OCI-M2 (cell line): ENCODE results near the gene LAMA2.
"Not testable (repeated sequence)": the region's sequence is repeated elsewhere in the genome, so short reads cannot be mapped to it uniquely, and the experiment has no call there.

Experiments
- DNase-seq: peaks from one replicate; lab custom pipeline; 2025; ENCODE audit not compliant: unreplicated experiment; lab: John Stamatoyannopoulos, UW

The LAMA2 gene

GRCh38 chr6:129114636-129115391 is 231.9 kb downstream of the LAMA2 start:
- DNase-seq, result no peak

- DNase-seq, result no peak
Observed at GRCh38 chr6:129115471-129115870, 232.5 kb downstream of the LAMA2 start.

GRCh38 chr6:129117355-129117754 is 234.4 kb downstream of the LAMA2 start:
- no peak for DNase-seq

GRCh38 chr6:129120856-129121638 is 238.1 kb downstream of the LAMA2 start:
- no peak for DNase-seq

GRCh38 chr6:129124347-129124746 is 241.4 kb downstream of the LAMA2 start:
- no peak for DNase-seq

GRCh38 chr6:129130106-129130505 is 247.2 kb downstream of the LAMA2 start:
- DNase-seq, result no peak

GRCh38 chr6:129130959-129131681 is 248.2 kb downstream of the LAMA2 start:
- DNase-seq, result no peak

- DNase-seq, result no peak
Observed at GRCh38 chr6:129133770-129134192, 250.8 kb downstream of the LAMA2 start.

GRCh38 chr6:129134535-129134934 is 251.6 kb downstream of the LAMA2 start:
- no peak for DNase-seq

- no peak for DNase-seq
Observed at GRCh38 chr6:129135451-129135850, 252.5 kb downstream of the LAMA2 start.

GRCh38 chr6:129136751-129137150 is 253.8 kb downstream of the LAMA2 start:
- no peak for DNase-seq

- DNase-seq, result no peak
Observed at GRCh38 chr6:129138739-129139405, 255.9 kb downstream of the LAMA2 start.

- DNase-seq, result no peak
Observed at GRCh38 chr6:129140526-129140925, 257.6 kb downstream of the LAMA2 start.

GRCh38 chr6:129141499-129141898 is 258.6 kb downstream of the LAMA2 start:
- DNase-seq, result no peak

GRCh38 chr6:129146902-129147301 is 264.0 kb downstream of the LAMA2 start:
- DNase-seq, result no peak

- no peak for DNase-seq
Observed at GRCh38 chr6:129150507-129150906, 267.6 kb downstream of the LAMA2 start.

GRCh38 chr6:129153257-129153656 is 270.3 kb downstream of the LAMA2 start:
- DNase-seq, result no peak

GRCh38 chr6:129159242-129159641 is 276.3 kb downstream of the LAMA2 start:
- DNase-seq, result not testable (repeated sequence)

GRCh38 chr6:129162605-129163004 is 279.7 kb downstream of the LAMA2 start:
- DNase-seq, result no peak

- no peak for DNase-seq
Observed at GRCh38 chr6:129163551-129163950, 280.6 kb downstream of the LAMA2 start.

GRCh38 chr6:129164032-129164431 is 281.1 kb downstream of the LAMA2 start:
- no peak for DNase-seq
